Liver (tissue), 9 donors: Measurements from ENCODE around the gene LRRTM4. TPM values are rescaled to one million over a fixed set of nuclear protein-coding genes. Genes with fewer than 3 reads are reported as not detected.
A peak's percentile ranks its signal among the peaks of the same experiment; 100 is the strongest.
"Not testable (repeated sequence)": the region's sequence is repeated elsewhere in the genome, so short reads cannot be mapped to it uniquely, and the experiment has no call there.

Experiments
- DNase-seq: peaks from one replicate; pipeline ENCODE4 v3.0.0-alpha.2; 2017; ENCODE audit warnings: low spot score
- H3K27ac ChIP-seq, 2 donors: one replicate each; pipeline ENCODE4 v1.7.0; 2013; ENCODE audit warnings: inconsistent platforms in 2 of 2, low read length in 2 of 2, control low read depth in 1 of 2, low read depth in 1 of 2, mild to moderate bottlenecking in 1 of 2
- H3K27me3 ChIP-seq, 4 donors: one replicate each; pipeline versions ENCODE4 v1.6.1 to v1.7.0; 2013; ENCODE audit warnings: low read length in 3 of 4, inconsistent platforms in 1 of 4, mild to moderate bottlenecking in 1 of 4, moderate library complexity in 1 of 4; ENCODE audit not compliant: control insufficient read depth in 4 of 4, insufficient read depth in 4 of 4
- H3K36me3 ChIP-seq, 4 donors: one replicate each; pipeline versions ENCODE4 v1.6.1 to v1.7.0; 2013; ENCODE audit warnings: low read length in 3 of 4, mild to moderate bottlenecking in 3 of 4, low read depth in 1 of 4, moderate library complexity in 1 of 4; ENCODE audit not compliant: control insufficient read depth in 4 of 4, insufficient read depth in 3 of 4
- H3K4me1 ChIP-seq, 4 donors: one replicate each; pipeline versions ENCODE4 v1.6.1 to v1.7.0; 2013; ENCODE audit warnings: low read length in 3 of 4, mild to moderate bottlenecking in 3 of 4, moderate library complexity in 1 of 4; ENCODE audit not compliant: control insufficient read depth in 4 of 4, insufficient read depth in 4 of 4
- H3K4me3 ChIP-seq, 3 donors: one replicate each; pipeline versions ENCODE4 v1.6.1 to v1.7.0; 2013; ENCODE audit warnings: low read length in 3 of 3, control low read depth in 1 of 3, low read depth in 1 of 3, mild to moderate bottlenecking in 1 of 3
- H3K9ac ChIP-seq, 2 donors: one replicate each; pipeline ENCODE4 v1.7.0; 2013; ENCODE audit warnings: low read length in 2 of 2, mild to moderate bottlenecking in 2 of 2, moderate library complexity in 2 of 2, control low read depth in 1 of 2, low read depth in 1 of 2
- H3K9me3 ChIP-seq, 4 donors: one replicate each; pipeline versions ENCODE4 v1.6.1 to v1.7.0; 2013; ENCODE audit warnings: low read length in 3 of 4; ENCODE audit not compliant: control insufficient read depth in 4 of 4
- EGR1 ChIP-seq, 2 donors: IDR thresholded peaks; 2 replicates each; pipeline ENCODE4 v1.6.1; 2016 to 2018; ENCODE audit warnings: antibody characterized with exemption in 2 of 2, low read depth in 2 of 2
- FOXA1 ChIP-seq: IDR thresholded peaks from 2 replicates; pipeline ENCODE4 v1.6.1; 2016; ENCODE audit warnings: antibody characterized with exemption
- FOXA2 ChIP-seq: IDR thresholded peaks from 2 replicates; pipeline ENCODE4 v1.6.1; 2016; ENCODE audit warnings: antibody characterized with exemption
- GABPA ChIP-seq, 2 donors: IDR thresholded peaks in 1 of 2; conservative IDR thresholded peaks in 1 of 2; 2 replicates each; pipeline ENCODE4 v1.6.1; 2016; ENCODE audit warnings: antibody characterized with exemption in 2 of 2, mild to moderate bottlenecking in 1 of 2, moderate library complexity in 1 of 2
- HNF4A ChIP-seq, 2 donors: conservative IDR thresholded peaks; 2 replicates each; pipeline ENCODE4 v1.6.1; 2016; ENCODE audit warnings: antibody characterized with exemption in 2 of 2, mild to moderate bottlenecking in 2 of 2
- HNF4G ChIP-seq: IDR thresholded peaks from 2 replicates; pipeline ENCODE4 v1.6.1; 2016; ENCODE audit warnings: antibody characterized with exemption
- JUND ChIP-seq, 2 donors: IDR thresholded peaks; 2 replicates each; pipeline ENCODE4 v1.6.1; 2016; ENCODE audit warnings: antibody characterized with exemption in 2 of 2
- NR2F2 ChIP-seq: IDR thresholded peaks from 2 replicates; pipeline ENCODE4 v1.6.1; 2016; ENCODE audit warnings: antibody characterized with exemption
- RAD21 ChIP-seq, 2 donors: IDR thresholded peaks; 2 replicates each; pipeline ENCODE4 v1.6.1; 2016; ENCODE audit warnings: antibody characterized with exemption in 2 of 2, mild to moderate bottlenecking in 2 of 2
- RXRA ChIP-seq, 2 donors: IDR thresholded peaks; 2 replicates each; pipeline ENCODE4 v1.6.1; 2017 to 2018; ENCODE audit warnings: antibody characterized with exemption in 2 of 2, mild to moderate bottlenecking in 1 of 2
- SP1 ChIP-seq: IDR thresholded peaks from 2 replicates; pipeline ENCODE4 v1.6.1; 2018; ENCODE audit warnings: antibody characterized with exemption, mild to moderate bottlenecking
- TAF1 ChIP-seq: conservative IDR thresholded peaks from 2 replicates; pipeline ENCODE4 v1.6.1; 2016; ENCODE audit warnings: antibody characterized with exemption, mild to moderate bottlenecking
- YY1 ChIP-seq: IDR thresholded peaks from 2 replicates; pipeline ENCODE4 v1.6.1; 2016; ENCODE audit warnings: antibody characterized with exemption, mild to moderate bottlenecking
- WGBS: extraction: QIAGEN DNeasy Blood & Tissue Kit; methylation state at CpG from one replicate; pipeline ENCODE4 v1.1.7; 2013; 5-methylcytosine and 5-hydroxymethylcytosine counted together
- polyA plus RNA-seq, 2 donors: library from polyadenylated mRNA; stranded (reverse) in 1 of 2; unstranded in 1 of 2; fragments of 200-250 nt in 1 of 2; fragments of >200 nt in 1 of 2; fragmentation: Nextera tagmentation in 1 of 2; extraction: Ambion mirVana in 1 of 2; gene quantifications; one replicate each; pipeline versions ENCODE4 v1.2.1 to v1.2.3, GENCODE V29; 2013 to 2015
- total RNA-seq, 2 donors: library from RNA; depleted of rRNA; stranded (reverse); fragments of >200 nt; gene quantifications; one replicate each; pipeline ENCODE4 v1.2.3, GENCODE V29; 2014
- TF ChIP-seq, protein P1 (sequence below): IDR thresholded peaks from 2 replicates; pipeline ENCODE4 v1.6.1; 2016; ENCODE audit warnings: antibody characterized with exemption
- TF ChIP-seq, protein P2 (sequence below): IDR thresholded peaks from 2 replicates; pipeline ENCODE4 v1.6.1; 2016; ENCODE audit warnings: antibody characterized with exemption, mild to moderate bottlenecking
- TF ChIP-seq, protein P3 (sequence below): IDR thresholded peaks from 2 replicates; pipeline ENCODE4 v1.6.1; 2016; ENCODE audit warnings: antibody characterized with exemption
- TF ChIP-seq, protein P4 (sequence below): IDR thresholded peaks from 2 replicates; pipeline ENCODE4 v1.6.1; 2016; ENCODE audit warnings: antibody characterized with exemption
- TF ChIP-seq, protein P5 (sequence below): fragments of 150-350 bp; IDR thresholded peaks from 2 replicates; pipeline ENCODE4 v1.5.1; 2017; ENCODE audit warnings: improper control_type of control experiment, low read depth, low read length; ENCODE audit not compliant: missing input control
- donor health status: healthy.
- donor health status: healthy.
- donor health status: healthy.
- donor health status: healthy.
- donor health status: healthy.

Gene LRRTM4
- total and polyA plus RNA-seq, 4 donors: 0.06 to 0.09 (median 0.08) TPM; not detected in 1

DNA sequence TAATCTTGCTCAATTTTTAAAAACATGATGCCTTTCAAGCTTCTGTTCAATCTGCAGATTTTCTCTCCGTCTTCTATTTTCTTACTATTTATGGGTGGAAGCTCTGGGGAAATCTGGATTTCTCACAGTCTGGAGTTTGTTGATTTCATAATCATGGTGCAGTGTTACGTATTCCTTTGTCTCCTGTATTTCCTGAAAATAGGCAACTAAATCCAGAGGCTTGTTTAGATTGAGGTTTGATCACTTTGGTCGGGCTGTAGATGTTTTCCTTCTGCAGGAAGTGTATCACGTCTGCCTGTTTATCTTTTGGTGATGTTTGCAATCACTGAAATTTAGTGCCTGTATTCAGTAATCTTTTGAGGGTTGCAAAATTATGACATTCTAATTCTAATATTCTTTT is 487.7 kb downstream of the LRRTM4 start:
- Histone ChIP-seq H3K9ac (no peak overlapping the region), H3K4me1 (peaks cover 0 to 3% (median 0%) of the 10 kb centered on the region in 4 donors), H3K27ac (no peak overlapping the region), H3K9me3 (no peaks in the 10 kb centered on the region), H3K36me3 (no peaks in the 10 kb centered on the region), H3K4me3 (no peak overlapping the region), H3K27me3 (peaks cover 0 to 2% (median 0%) of the 10 kb centered on the region in 4 donors)
- DNase-seq: no peak
- TF ChIP-seq, protein P1, sequence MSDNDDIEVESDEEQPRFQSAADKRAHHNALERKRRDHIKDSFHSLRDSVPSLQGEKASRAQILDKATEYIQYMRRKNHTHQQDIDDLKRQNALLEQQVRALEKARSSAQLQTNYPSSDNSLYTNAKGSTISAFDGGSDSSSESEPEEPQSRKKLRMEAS: no peak
- TF ChIP-seq SP1: no peak
- TF ChIP-seq EGR1 (IDR thresholded peaks at IDR 0.05; ENCODE audit: low read depth in 2 of 2): no peak
- no peak for TF ChIP-seq JUND (IDR thresholded peaks at IDR 0.05)
- WGBS: 30% methylated on average over 4 of the region's 4 CpGs

DNA sequence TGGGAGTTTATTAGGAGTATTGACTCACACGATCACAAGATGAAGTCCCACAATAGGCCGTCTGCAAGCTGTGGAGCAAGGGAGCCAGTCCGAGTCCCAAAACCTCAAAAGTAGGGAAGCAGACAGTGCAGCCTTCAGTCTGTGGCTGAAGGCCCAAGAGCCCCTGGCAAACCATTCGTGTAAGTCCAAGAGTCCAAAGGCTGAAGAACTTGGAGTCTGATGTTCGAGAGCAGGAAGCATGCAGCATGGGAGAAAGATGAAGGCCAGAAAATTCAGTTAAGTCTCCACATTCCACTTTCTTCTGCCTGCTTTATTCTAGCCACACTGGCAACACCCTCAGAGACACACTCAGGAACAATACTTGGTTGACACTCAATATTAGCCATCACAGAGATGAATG is 492.9 kb downstream of the LRRTM4 start:
- not testable (repeated sequence) for DNase-seq, H3K36me3 ChIP-seq, H3K4me3 ChIP-seq, H3K9ac ChIP-seq, H3K27me3 ChIP-seq, H3K9me3 ChIP-seq
- Histone ChIP-seq H3K27ac (peak overlapping the region in 1 of 2 donors; percentile 31), H3K4me1 (peaks cover 0 to 12% (median 6%) of the 10 kb centered on the region in 4 donors)
- TF ChIP-seq HNF4A (conservative IDR thresholded peaks at IDR 0.05) (peak; percentile 74 to 80), RXRA (IDR thresholded peaks at IDR 0.05) (peak in 1 of 2 donors; percentile 11), HNF4G (peak; percentile 39), SP1 (peak; percentile 40)
- 65% methylated on average over 5 of the region's 5 CpGs for WGBS

DNA sequence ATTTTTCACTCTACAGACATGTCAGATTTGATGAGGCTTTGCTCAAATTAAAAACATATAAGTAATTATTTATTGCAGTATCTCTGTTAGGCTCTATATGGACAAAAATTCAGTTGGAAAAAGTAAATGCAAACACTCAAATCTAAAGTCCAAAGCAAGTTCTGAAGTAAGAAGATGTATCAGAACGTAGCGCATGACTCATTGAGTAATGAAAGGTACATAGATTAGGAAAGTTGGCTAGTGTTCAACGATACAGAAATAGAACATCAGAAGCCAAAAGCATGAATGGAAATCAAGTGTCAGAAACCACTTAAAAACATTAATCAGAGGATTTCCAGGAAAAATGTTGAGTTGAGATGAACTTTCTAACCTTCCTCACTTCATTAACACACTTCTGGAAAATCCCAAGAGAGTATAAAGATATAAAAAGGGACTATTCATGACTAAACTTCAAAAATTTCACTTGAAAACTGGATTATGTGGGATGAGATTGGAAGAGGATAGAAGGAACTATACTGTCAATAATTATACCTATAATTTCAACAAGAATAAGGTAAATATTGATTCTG is 494.1 kb downstream of the LRRTM4 start:
- DNase-seq: no peak
- no peak overlapping the region for H3K4me3 ChIP-seq
- peak overlapping the region in 1 of 2 donors; percentile 36 for H3K9ac ChIP-seq
- H3K27ac ChIP-seq: peak overlapping the region; percentile 48 to 75
- no peaks in the 10 kb centered on the region for H3K36me3 ChIP-seq
- no peaks in the 10 kb centered on the region for H3K9me3 ChIP-seq
- TF ChIP-seq, protein P2, sequence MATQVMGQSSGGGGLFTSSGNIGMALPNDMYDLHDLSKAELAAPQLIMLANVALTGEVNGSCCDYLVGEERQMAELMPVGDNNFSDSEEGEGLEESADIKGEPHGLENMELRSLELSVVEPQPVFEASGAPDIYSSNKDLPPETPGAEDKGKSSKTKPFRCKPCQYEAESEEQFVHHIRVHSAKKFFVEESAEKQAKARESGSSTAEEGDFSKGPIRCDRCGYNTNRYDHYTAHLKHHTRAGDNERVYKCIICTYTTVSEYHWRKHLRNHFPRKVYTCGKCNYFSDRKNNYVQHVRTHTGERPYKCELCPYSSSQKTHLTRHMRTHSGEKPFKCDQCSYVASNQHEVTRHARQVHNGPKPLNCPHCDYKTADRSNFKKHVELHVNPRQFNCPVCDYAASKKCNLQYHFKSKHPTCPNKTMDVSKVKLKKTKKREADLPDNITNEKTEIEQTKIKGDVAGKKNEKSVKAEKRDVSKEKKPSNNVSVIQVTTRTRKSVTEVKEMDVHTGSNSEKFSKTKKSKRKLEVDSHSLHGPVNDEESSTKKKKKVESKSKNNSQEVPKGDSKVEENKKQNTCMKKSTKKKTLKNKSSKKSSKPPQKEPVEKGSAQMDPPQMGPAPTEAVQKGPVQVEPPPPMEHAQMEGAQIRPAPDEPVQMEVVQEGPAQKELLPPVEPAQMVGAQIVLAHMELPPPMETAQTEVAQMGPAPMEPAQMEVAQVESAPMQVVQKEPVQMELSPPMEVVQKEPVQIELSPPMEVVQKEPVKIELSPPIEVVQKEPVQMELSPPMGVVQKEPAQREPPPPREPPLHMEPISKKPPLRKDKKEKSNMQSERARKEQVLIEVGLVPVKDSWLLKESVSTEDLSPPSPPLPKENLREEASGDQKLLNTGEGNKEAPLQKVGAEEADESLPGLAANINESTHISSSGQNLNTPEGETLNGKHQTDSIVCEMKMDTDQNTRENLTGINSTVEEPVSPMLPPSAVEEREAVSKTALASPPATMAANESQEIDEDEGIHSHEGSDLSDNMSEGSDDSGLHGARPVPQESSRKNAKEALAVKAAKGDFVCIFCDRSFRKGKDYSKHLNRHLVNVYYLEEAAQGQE: peak; percentile 62
- TF ChIP-seq NR2F2: no peak
- TF ChIP-seq, protein P1: peak; percentile 37
- TF ChIP-seq HNF4G: peak; percentile 58
- TF ChIP-seq FOXA2: peak; percentile 73
- no peak for TF ChIP-seq FOXA1
- no peak for TF ChIP-seq TAF1
- no peak for TF ChIP-seq YY1
- TF ChIP-seq, protein P3, sequence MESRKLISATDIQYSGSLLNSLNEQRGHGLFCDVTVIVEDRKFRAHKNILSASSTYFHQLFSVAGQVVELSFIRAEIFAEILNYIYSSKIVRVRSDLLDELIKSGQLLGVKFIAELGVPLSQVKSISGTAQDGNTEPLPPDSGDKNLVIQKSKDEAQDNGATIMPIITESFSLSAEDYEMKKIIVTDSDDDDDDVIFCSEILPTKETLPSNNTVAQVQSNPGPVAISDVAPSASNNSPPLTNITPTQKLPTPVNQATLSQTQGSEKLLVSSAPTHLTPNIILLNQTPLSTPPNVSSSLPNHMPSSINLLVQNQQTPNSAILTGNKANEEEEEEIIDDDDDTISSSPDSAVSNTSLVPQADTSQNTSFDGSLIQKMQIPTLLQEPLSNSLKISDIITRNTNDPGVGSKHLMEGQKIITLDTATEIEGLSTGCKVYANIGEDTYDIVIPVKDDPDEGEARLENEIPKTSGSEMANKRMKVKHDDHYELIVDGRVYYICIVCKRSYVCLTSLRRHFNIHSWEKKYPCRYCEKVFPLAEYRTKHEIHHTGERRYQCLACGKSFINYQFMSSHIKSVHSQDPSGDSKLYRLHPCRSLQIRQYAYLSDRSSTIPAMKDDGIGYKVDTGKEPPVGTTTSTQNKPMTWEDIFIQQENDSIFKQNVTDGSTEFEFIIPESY: peak; percentile 69
- peak in 1 of 2 donors; percentile 80 for TF ChIP-seq RXRA (IDR thresholded peaks at IDR 0.05)
- peak; percentile 76 for TF ChIP-seq SP1
- peak; percentile 85 to 92 for TF ChIP-seq HNF4A (conservative IDR thresholded peaks at IDR 0.05)
- no peak for TF ChIP-seq RAD21 (IDR thresholded peaks at IDR 0.05)
- TF ChIP-seq, protein P4, sequence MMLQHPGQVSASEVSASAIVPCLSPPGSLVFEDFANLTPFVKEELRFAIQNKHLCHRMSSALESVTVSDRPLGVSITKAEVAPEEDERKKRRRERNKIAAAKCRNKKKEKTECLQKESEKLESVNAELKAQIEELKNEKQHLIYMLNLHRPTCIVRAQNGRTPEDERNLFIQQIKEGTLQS: peak; percentile 91
- TF ChIP-seq JUND (IDR thresholded peaks at IDR 0.05): peak; percentile 97
- TF ChIP-seq, protein P5, sequence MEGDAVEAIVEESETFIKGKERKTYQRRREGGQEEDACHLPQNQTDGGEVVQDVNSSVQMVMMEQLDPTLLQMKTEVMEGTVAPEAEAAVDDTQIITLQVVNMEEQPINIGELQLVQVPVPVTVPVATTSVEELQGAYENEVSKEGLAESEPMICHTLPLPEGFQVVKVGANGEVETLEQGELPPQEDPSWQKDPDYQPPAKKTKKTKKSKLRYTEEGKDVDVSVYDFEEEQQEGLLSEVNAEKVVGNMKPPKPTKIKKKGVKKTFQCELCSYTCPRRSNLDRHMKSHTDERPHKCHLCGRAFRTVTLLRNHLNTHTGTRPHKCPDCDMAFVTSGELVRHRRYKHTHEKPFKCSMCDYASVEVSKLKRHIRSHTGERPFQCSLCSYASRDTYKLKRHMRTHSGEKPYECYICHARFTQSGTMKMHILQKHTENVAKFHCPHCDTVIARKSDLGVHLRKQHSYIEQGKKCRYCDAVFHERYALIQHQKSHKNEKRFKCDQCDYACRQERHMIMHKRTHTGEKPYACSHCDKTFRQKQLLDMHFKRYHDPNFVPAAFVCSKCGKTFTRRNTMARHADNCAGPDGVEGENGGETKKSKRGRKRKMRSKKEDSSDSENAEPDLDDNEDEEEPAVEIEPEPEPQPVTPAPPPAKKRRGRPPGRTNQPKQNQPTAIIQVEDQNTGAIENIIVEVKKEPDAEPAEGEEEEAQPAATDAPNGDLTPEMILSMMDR: no peak
- peak in 1 of 2 donors; percentile 84 for TF ChIP-seq EGR1 (IDR thresholded peaks at IDR 0.05; ENCODE audit: low read depth in 2 of 2)
- TF ChIP-seq GABPA (IDR thresholded peaks at IDR 0.05 in 1 of 2, conservative IDR thresholded peaks at IDR 0.05 in 1 of 2): no peak
- no peaks in the 10 kb centered on the region for H3K27me3 ChIP-seq
- H3K4me1 ChIP-seq: peaks cover 0 to 12% (median 6%) of the 10 kb centered on the region in 4 donors
- 45% methylated on average over 3 of the region's 3 CpGs for WGBS
